Epidermal melanocyte (primary cell): Measurements from ENCODE around the gene C2orf42.
"Not testable (repeated sequence)": the region's sequence is repeated elsewhere in the genome, so short reads cannot be mapped to it uniquely, and the experiment has no call there.

Source experiments
- DNase-seq: peaks from one replicate; pipeline ENCODE4 v3.0.0; 2011; ENCODE audit warnings: low spot score; ENCODE audit not compliant: insufficient read length

C2orf42 gene

GRCh38 chr2:70132244-70133126, 58.3 kb downstream of the C2orf42 start:
- no peak for DNase-seq

DNA sequence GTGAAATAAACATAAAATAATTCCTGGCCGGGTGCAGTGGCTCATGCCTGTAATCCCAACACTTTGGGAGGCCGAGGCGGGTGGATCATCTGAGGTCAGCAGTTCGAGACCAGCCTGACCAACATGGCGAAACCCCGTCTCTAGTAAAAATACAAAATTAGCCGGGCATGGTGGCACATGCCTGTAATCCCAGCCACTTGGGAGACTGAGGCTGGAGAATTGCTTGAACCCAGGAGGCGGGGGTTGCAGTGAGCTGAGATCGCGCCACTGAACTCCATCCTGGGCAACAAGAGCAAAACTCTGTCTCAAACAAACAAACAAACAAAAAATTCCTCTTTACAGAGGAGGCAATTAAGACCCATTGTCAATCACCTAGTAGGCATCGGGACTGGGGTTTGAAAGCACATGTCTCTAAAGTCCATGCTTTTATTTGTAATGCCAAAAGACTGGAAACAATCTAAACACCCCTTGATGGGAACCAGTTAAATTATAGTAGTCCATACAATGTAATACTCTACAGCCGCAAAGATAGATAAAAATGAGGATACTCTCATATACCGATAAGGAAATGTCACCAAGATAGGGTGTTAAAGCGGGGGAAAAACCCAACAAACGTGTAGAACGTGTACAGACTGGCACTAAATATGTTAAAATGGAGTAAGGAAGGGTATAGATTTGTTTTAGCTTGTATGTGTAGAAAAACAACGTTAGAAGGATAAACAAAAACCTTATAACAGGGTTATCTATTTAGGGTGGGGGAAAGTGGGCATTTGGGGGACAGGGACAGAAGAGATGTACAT, 59.3 kb downstream of the C2orf42 start:
- DNase-seq: not testable (repeated sequence)

GRCh38 chr2:70128005-70128404, 62.8 kb downstream of the C2orf42 start:
- no peak for DNase-seq

DNA sequence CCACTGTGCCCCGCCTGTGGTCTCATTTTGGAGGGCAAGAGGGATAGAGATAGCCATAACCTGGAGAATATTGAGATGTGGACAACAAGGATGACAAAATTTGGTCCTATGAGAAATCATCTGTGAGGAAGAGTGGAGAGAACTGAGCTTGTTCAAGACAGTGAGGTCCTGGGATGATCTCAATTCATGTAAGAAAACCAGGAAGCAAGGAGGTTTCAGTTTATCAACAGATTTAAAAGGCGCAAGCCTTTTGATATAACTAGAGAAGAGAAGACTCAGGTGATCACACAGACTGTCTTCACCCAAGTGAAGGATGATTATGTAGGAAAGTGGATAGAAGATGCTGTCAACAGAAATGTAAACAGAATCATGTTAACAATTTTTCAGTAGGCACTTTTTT, 64.4 kb downstream of the C2orf42 start:
- DNase-seq: no peak

DNA sequence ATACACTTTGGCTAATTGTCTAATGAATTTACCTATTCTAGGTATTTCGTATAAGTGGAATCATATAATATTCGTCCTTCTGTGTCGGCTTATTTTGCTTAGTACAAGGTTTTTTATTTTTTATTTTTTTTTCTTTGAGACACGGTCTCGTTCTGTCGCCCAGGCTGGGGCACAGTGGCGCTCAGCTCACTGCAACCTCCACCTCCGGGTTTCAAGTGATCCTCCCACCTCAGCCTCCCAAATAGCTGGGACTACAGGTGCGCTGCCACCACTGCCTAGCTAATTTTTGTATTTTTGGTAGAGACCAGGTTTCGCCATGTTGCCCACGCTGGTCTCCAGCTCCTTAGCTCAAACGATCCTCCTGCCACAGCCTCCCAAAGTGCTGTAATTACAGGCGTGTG, 65.3 kb downstream of the C2orf42 start:
- no peak for DNase-seq

GRCh38 chr2:70124983-70125480, 65.8 kb downstream of the C2orf42 start:
- DNase-seq: no peak

DNA sequence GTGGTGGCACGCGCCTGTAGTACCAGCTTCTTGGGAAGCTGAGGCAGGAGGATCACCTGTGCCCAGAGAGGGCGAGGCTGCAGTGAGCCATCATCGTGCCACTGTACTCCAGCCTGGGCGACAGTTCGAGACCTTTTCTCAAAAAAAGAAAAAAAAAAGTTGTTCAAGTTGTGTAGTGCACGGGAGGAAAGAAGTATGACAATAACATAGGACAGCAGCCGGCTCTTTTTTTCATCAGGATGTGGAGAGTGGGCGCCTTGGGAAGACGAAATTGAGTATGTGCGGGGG, 67.0 kb downstream of the C2orf42 start:
- DNase-seq: no peak

DNA sequence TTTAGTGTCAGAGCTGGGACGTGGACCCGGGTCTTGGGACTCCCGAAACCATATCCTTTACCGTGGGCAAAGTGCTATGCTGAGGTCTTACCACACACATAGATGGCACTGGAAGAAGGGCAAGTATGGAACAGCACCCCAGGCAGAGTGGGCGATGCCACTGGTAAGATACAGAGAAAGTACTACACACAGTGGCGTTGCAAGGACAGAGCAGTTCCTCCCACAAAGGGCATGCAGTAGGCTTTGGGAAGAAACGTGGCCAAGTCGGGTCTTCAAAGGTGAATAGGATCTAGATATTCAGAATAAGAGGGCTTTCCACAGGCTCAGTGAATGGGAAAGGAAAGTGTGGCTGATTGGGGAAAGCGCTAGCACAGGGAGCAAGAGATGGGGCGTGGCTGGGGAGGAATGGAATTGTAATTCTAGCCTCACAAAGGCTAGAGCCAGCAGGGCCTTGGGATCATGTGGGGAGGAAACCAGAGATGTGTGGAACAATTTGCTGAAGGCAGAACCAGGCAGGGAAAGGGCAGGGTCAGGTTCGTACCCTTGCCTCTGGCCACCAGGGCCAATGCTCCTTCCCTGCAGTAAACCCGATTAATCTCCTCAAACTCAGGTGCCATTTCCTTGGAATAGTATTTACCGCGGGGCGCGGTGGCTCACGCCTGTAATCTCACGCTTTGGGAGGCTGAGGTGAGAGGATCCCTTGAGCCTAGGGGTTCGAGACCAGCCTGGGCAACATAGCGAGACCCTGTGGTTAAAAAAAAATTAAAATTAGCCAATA, 67.6 kb downstream of the C2orf42 start:
- DNase-seq: peak; percentile 64

DNA sequence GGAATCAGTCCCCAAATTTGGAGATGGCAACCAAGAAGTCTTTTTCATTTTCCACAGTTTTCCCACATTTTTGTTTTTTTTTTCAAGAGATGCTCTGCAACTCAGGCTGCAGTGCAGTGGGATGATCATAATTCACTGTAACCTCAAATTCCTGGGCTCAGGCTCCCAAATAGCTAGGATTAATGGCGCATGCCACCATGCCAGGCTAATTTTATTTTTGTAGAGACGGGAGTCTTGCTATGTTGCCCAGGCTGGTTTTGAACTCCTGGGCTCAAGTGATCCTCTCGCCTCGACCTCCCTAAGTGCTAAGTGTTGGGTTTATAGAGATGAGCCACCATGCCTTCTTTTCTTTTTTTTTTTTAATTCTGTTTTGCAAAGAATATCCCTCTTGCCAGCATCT, 68.3 kb downstream of the C2orf42 start:
- DNase-seq: no peak

- no peak for DNase-seq
These were observed 69.0 kb downstream of the C2orf42 start for GRCh38 chr2:70121627-70122372.

GRCh38 chr2:70118798-70119454, 71.9 kb downstream of the C2orf42 start:
- no peak for DNase-seq

DNA sequence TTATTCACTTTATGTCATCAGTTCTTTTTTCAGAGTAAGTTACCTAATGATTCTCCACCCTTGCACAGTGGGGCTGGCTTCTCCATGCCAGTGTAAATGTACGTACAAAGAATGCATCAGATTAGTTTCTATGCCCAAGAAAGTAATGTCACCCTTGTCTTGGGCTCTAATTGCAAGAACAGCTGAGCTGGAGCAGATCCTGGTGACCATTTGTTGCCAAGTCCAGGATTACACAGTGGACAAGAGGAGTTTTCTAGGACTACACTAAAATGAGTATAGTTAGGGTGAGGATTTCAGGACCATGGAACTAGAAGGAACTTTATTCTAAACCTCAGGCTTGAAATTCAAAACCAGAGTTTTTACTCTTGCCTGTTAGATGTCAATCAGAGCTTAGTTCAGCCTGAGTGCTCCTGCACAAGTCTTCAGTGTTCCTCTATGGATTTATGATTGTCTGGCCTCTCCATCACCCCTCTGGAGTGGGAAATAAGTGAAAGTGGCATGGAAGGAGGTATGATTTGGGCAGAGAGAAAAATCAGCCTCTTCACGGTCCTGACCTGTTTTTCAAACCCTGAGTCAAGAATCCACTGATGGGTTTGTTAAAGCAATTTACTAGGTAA, 73.8 kb downstream of the C2orf42 start:
- DNase-seq: no peak

- DNase-seq: no peak
These were observed 75.0 kb downstream of the C2orf42 start for GRCh38 chr2:70115646-70116442.

- DNase-seq: no peak
These were observed 77.3 kb downstream of the C2orf42 start for GRCh38 chr2:70113359-70114070.

DNA sequence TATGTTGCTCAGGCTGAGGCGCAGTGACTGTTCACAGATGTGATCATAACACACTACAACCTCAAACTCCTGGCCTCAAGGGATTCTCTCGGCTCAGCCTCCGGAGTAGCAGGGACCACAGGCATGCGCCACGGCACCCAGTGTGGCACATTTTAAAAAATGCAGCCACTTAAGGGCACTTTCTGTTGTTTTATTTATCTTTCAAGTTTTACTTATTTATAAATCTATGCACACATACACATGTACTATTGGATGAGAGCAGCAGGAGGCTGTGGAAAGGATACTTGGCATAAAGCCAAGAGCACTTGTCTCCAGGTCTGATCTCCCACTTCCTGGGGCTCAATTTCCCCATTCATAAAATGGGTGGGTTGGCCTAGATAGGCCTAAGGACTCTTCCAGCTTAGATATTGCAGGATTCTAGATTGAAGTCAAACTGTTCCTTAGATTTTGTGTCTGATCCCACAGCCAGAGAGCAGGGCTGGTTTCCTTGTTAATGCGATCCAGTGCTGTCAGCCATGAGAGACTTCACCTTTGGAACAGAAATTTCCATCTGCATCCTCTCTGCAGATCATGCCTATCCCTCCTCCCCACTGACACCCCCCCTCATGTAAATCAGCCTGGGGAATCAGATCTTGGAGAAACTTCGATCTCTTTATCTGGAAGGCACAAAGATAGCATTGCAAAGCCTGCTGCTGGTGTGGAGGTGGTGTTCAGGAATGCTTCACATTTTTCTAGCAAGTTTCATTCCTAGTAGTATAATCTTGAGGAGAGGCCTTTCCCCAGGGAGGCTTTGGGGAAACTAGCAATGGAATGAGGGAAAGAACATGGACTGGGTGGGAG, 78.8 kb downstream of the C2orf42 start:
- no peak for DNase-seq

- DNase-seq: not testable (repeated sequence)
These were observed 80.4 kb downstream of the C2orf42 start for GRCh38 chr2:70110397-70110796.

DNA sequence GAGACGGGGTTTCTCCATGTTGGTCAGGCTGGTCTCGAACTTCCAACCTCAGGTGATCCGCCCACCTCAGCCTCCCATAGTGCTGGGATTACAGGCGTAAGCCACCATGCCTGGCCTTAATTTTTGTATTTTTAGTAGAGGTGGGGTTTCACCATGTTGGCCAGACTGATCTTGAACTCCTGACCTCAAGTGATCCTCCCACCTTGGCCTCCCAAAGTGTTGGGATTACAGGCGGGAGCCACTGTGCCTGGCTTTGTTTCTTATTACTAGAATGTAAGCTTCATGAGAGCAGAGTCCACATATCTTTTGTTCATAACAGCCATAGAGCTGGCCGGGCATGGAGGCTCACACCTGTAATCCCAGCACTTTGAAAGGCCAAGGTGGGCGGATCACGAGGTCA, 84.7 kb downstream of the C2orf42 start:
- DNase-seq: not testable (repeated sequence)
